GM21576 (cell line): ENCODE measurements around the gene PTRHD1.

Experiments
- ATAC-seq: cut with Tn5 transposase; IDR thresholded peaks from one replicate; pipeline ENCODE4 v1.9.1; 2021; ENCODE audit warnings: mild to moderate bottlenecking, moderate library complexity; ENCODE audit not compliant: unreplicated experiment

The PTRHD1 gene

GRCh38 chr2:24762518-24762917 lies 30.7 kb downstream of the PTRHD1 start:
- ATAC-seq, result no peak

- no peak for ATAC-seq
Measured at GRCh38 chr2:24761866-24762265, 31.3 kb downstream of the PTRHD1 start.

GRCh38 chr2:24756789-24757188 lies 36.4 kb downstream of the PTRHD1 start:
- no peak for ATAC-seq

- ATAC-seq, result no peak
Measured at GRCh38 chr2:24754985-24755705, 38.0 kb downstream of the PTRHD1 start.

- no peak for ATAC-seq
Measured at GRCh38 chr2:24749069-24749691, 44.0 kb downstream of the PTRHD1 start.

- ATAC-seq, result no peak
Measured at GRCh38 chr2:24747299-24747698, 45.9 kb downstream of the PTRHD1 start.

- no peak for ATAC-seq
Measured at GRCh38 chr2:24745825-24746224, 47.4 kb downstream of the PTRHD1 start.

GRCh38 chr2:24744356-24744755 lies 48.8 kb downstream of the PTRHD1 start:
- ATAC-seq, result no peak

GRCh38 chr2:24743924-24744323 lies 49.3 kb downstream of the PTRHD1 start:
- ATAC-seq, result no peak

- no peak for ATAC-seq
Measured at GRCh38 chr2:24742730-24743129, 50.5 kb downstream of the PTRHD1 start.

- ATAC-seq, result no peak
Measured at GRCh38 chr2:24740142-24740541, 53.0 kb downstream of the PTRHD1 start.
